Memory B cell (primary cell): Measurements from ENCODE around the gene VCAM1.

Source experiments
- ATAC-seq: fragments of 150-1000 bp; cut with Tn5 transposase; 2 replicates; pipeline ENCODE4 v1.10.0; 2021; ENCODE audit warnings: low read depth, mild to moderate bottlenecking, moderate library complexity
- DNase-seq, 2 donors: peaks; one replicate each; pipeline ENCODE4 v3.0.0; 2022; ENCODE audit warnings: low spot score in 2 of 2
- H3K27ac Mint-ChIP-seq: one replicate; pipeline ENCODE4 v1.8.0; 2022; ENCODE audit warnings: mild to moderate bottlenecking, moderate library complexity, mixed read lengths
- H3K27me3 Mint-ChIP-seq: one replicate; pipeline ENCODE4 v1.8.0; 2022; ENCODE audit warnings: mixed read lengths
- H3K36me3 Mint-ChIP-seq: one replicate; pipeline ENCODE4 v1.8.0; 2022; ENCODE audit warnings: mild to moderate bottlenecking, mixed read lengths
- H3K4me1 Mint-ChIP-seq: one replicate; pipeline ENCODE4 v1.8.0; 2022; ENCODE audit warnings: mixed read lengths
- H3K4me3 Mint-ChIP-seq: one replicate; pipeline ENCODE4 v1.8.0; 2022; ENCODE audit warnings: mild to moderate bottlenecking, moderate library complexity, mixed read lengths
- H3K9me3 Mint-ChIP-seq: one replicate; pipeline ENCODE4 v1.8.0; 2022; ENCODE audit warnings: mixed read lengths

The VCAM1 gene

GRCh38 chr1:100736746-100737145 is 17.2 kb downstream of the VCAM1 start:
- H3K27ac Mint-ChIP-seq = no peak overlapping the region
- no peaks in the 10 kb centered on the region for H3K4me1 Mint-ChIP-seq
- no peak overlapping the region for H3K4me3 Mint-ChIP-seq
- DNase-seq (no peak), ATAC-seq (no peak)
- no peaks in the 10 kb centered on the region for H3K27me3 Mint-ChIP-seq
- H3K9me3 Mint-ChIP-seq = peaks cover 1% of the 10 kb centered on the region
- no peaks in the 10 kb centered on the region for H3K36me3 Mint-ChIP-seq

GRCh38 chr1:100746542-100746932 is 27.0 kb downstream of the VCAM1 start:
- H3K27me3 Mint-ChIP-seq = no peaks in the 10 kb centered on the region
- no peaks in the 10 kb centered on the region for H3K9me3 Mint-ChIP-seq
- ATAC-seq (no peak), DNase-seq (no peak)
- H3K4me1 Mint-ChIP-seq = no peaks in the 10 kb centered on the region
- H3K36me3 Mint-ChIP-seq = no peaks in the 10 kb centered on the region
- H3K4me3 Mint-ChIP-seq = no peak overlapping the region
- no peak overlapping the region for H3K27ac Mint-ChIP-seq

GRCh38 chr1:100747771-100748170 is 28.2 kb downstream of the VCAM1 start:
- Mint-ChIP-seq H3K4me3 (no peak overlapping the region), H3K36me3 (no peaks in the 10 kb centered on the region), H3K27me3 (no peaks in the 10 kb centered on the region), H3K27ac (no peak overlapping the region), H3K9me3 (no peaks in the 10 kb centered on the region), H3K4me1 (no peaks in the 10 kb centered on the region)
- no peak for DNase-seq
- ATAC-seq = no peak

GRCh38 chr1:100750005-100750885 is 30.7 kb downstream of the VCAM1 start:
- Mint-ChIP-seq H3K27ac (no peak overlapping the region), H3K4me1 (no peaks in the 10 kb centered on the region), H3K9me3 (no peaks in the 10 kb centered on the region), H3K4me3 (no peak overlapping the region), H3K27me3 (no peaks in the 10 kb centered on the region), H3K36me3 (no peaks in the 10 kb centered on the region)
- no peak for ATAC-seq
- DNase-seq = no peak

GRCh38 chr1:100752791-100753190 is 33.2 kb downstream of the VCAM1 start:
- H3K27ac Mint-ChIP-seq = no peak overlapping the region
- no peak for DNase-seq
- no peak overlapping the region for H3K4me3 Mint-ChIP-seq
- no peak for ATAC-seq
- H3K36me3 Mint-ChIP-seq = no peaks in the 10 kb centered on the region
- H3K9me3 Mint-ChIP-seq = no peaks in the 10 kb centered on the region
- peaks cover 4% of the 10 kb centered on the region for H3K27me3 Mint-ChIP-seq
- no peaks in the 10 kb centered on the region for H3K4me1 Mint-ChIP-seq

- no peak overlapping the region for H3K4me3 Mint-ChIP-seq
- ATAC-seq = no peak
- H3K27me3 Mint-ChIP-seq = peaks cover 8% of the 10 kb centered on the region
- H3K9me3 Mint-ChIP-seq = no peaks in the 10 kb centered on the region
- H3K4me1 Mint-ChIP-seq = no peaks in the 10 kb centered on the region
- no peak overlapping the region for H3K27ac Mint-ChIP-seq
- no peaks in the 10 kb centered on the region for H3K36me3 Mint-ChIP-seq
- no peak for DNase-seq
Observed at GRCh38 chr1:100757946-100758345, 38.4 kb downstream of the VCAM1 start.

- peaks cover 8% of the 10 kb centered on the region for H3K27me3 Mint-ChIP-seq
- no peaks in the 10 kb centered on the region for H3K36me3 Mint-ChIP-seq
- H3K4me1 Mint-ChIP-seq = no peaks in the 10 kb centered on the region
- no peak overlapping the region for H3K4me3 Mint-ChIP-seq
- H3K9me3 Mint-ChIP-seq = no peaks in the 10 kb centered on the region
- DNase-seq (no peak), ATAC-seq (no peak)
- no peak overlapping the region for H3K27ac Mint-ChIP-seq
Observed at GRCh38 chr1:100759188-100759587, 39.6 kb downstream of the VCAM1 start.

GRCh38 chr1:100760511-100760910 is 41.0 kb downstream of the VCAM1 start:
- no peaks in the 10 kb centered on the region for H3K9me3 Mint-ChIP-seq
- no peak overlapping the region for H3K27ac Mint-ChIP-seq
- H3K36me3 Mint-ChIP-seq = no peaks in the 10 kb centered on the region
- DNase-seq = no peak
- H3K4me3 Mint-ChIP-seq = no peak overlapping the region
- peaks cover 8% of the 10 kb centered on the region for H3K27me3 Mint-ChIP-seq
- H3K4me1 Mint-ChIP-seq = no peaks in the 10 kb centered on the region
- ATAC-seq = no peak

GRCh38 chr1:100762461-100762860 is 42.9 kb downstream of the VCAM1 start:
- ATAC-seq (no peak), DNase-seq (no peak)
- no peaks in the 10 kb centered on the region for H3K9me3 Mint-ChIP-seq
- no peak overlapping the region for H3K4me3 Mint-ChIP-seq
- peaks cover 4% of the 10 kb centered on the region for H3K27me3 Mint-ChIP-seq
- no peaks in the 10 kb centered on the region for H3K36me3 Mint-ChIP-seq
- H3K4me1 Mint-ChIP-seq = no peaks in the 10 kb centered on the region
- H3K27ac Mint-ChIP-seq = no peak overlapping the region

GRCh38 chr1:100767176-100767890 is 47.8 kb downstream of the VCAM1 start:
- H3K4me3 Mint-ChIP-seq = no peak overlapping the region
- H3K9me3 Mint-ChIP-seq = no peaks in the 10 kb centered on the region
- H3K4me1 Mint-ChIP-seq = no peaks in the 10 kb centered on the region
- no peak for ATAC-seq
- H3K27me3 Mint-ChIP-seq = no peaks in the 10 kb centered on the region
- no peaks in the 10 kb centered on the region for H3K36me3 Mint-ChIP-seq
- H3K27ac Mint-ChIP-seq = no peak overlapping the region
- DNase-seq = no peak

GRCh38 chr1:100769323-100769722 is 49.8 kb downstream of the VCAM1 start:
- no peak overlapping the region for H3K4me3 Mint-ChIP-seq
- no peaks in the 10 kb centered on the region for H3K36me3 Mint-ChIP-seq
- DNase-seq (no peak), ATAC-seq (no peak)
- H3K4me1 Mint-ChIP-seq = no peaks in the 10 kb centered on the region
- H3K27ac Mint-ChIP-seq = no peak overlapping the region
- H3K27me3 Mint-ChIP-seq = no peaks in the 10 kb centered on the region
- H3K9me3 Mint-ChIP-seq = no peaks in the 10 kb centered on the region

GRCh38 chr1:100769906-100770646 is 50.5 kb downstream of the VCAM1 start:
- Mint-ChIP-seq H3K36me3 (no peaks in the 10 kb centered on the region), H3K4me1 (no peaks in the 10 kb centered on the region), H3K4me3 (no peak overlapping the region), H3K27me3 (peaks cover 2% of the 10 kb centered on the region), H3K27ac (no peak overlapping the region), H3K9me3 (peaks cover 1% of the 10 kb centered on the region)
- DNase-seq (no peak), ATAC-seq (no peak)

- ATAC-seq = no peak
- no peaks in the 10 kb centered on the region for H3K36me3 Mint-ChIP-seq
- H3K4me1 Mint-ChIP-seq = no peaks in the 10 kb centered on the region
- H3K27me3 Mint-ChIP-seq = peaks cover 4% of the 10 kb centered on the region
- DNase-seq = no peak
- H3K4me3 Mint-ChIP-seq = no peak overlapping the region
- peaks cover 1% of the 10 kb centered on the region for H3K9me3 Mint-ChIP-seq
- H3K27ac Mint-ChIP-seq = no peak overlapping the region
Observed at GRCh38 chr1:100773444-100773843, 53.9 kb downstream of the VCAM1 start.

GRCh38 chr1:100774370-100774769 is 54.8 kb downstream of the VCAM1 start:
- Mint-ChIP-seq H3K9me3 (peaks cover 3% of the 10 kb centered on the region), H3K27me3 (peaks cover 4% of the 10 kb centered on the region), H3K4me1 (no peaks in the 10 kb centered on the region), H3K36me3 (no peaks in the 10 kb centered on the region), H3K4me3 (no peak overlapping the region), H3K27ac (no peak overlapping the region)
- DNase-seq = no peak
- no peak for ATAC-seq
